ENCODE data around the gene ZNF142. TPM values are rescaled to one million over a fixed set of nuclear protein-coding genes. Genes with fewer than 3 reads are reported as not detected.

The ZNF142 gene
- total RNA-seq, 1 experiment from 2014 or later, result 31.3 TPM

- intact Hi-C loops (cut with micrococcal nuclease; ENCODE audit: unreplicated experiment) (no loop called here), in situ Hi-C loops (cut with HindIII; ENCODE audit: low pct_unique_long_range_greater_than_20kb, low sequenced_read_pairs) (no loop called here)
- DNase-seq (ENCODE audit: low read depth, low spot score) (peak; percentile 47), ATAC-seq (peak; percentile 99)
- BruUV-seq (replicated peaks), result no TSS peak
- Histone ChIP-seq H3K9me3 (ENCODE audit: control insufficient read depth, insufficient read depth, low read depth, low read length) (no peaks in the 10 kb centered on the region), H3K4me3 (ENCODE audit: low read depth in 2 of 2, low read length in 2 of 2) (peak within 1 kb of the TSS; percentile 92 to 97), H3K27ac (ENCODE audit: low read length) (peak within 1 kb of the TSS; percentile 86), H3K27me3 (ENCODE audit: control insufficient read depth, insufficient read depth, low read length) (no peaks in the 10 kb centered on the region), H3K4me1 (ENCODE audit: control insufficient read depth, insufficient read depth, low read length) (peaks cover 5% of the 10 kb centered on the region; the same call in 1 of the 2 replicates), H3K36me3 (ENCODE audit: control insufficient read depth, insufficient read depth, low read length) (peaks cover 3% of the 10 kb centered on the region)
- ChIA-PET POLR2A (interaction anchor here (0.5 to 1.1 kb wide), 4 partner anchors 12 to 74 kb away, joined by 3 to 18 read pairs (median 4); partner anchors contain the start of genes BCS1L and ZNF142), CTCF (interaction anchor here (0.8 kb wide), 1 partner anchor 13 kb away, joined by 4 read pairs; the partner anchor contains the start of genes BCS1L and ZNF142)
- TF ChIP-seq REST (IDR thresholded peaks at IDR 0.05; ENCODE audit: insufficient read depth in 1 of 2, low read depth in 2 of 2, low read length in 1 of 2), result no peak
- peak; percentile 95 for TF ChIP-seq POLR2AphosphoS5 (IDR thresholded peaks at IDR 0.05; ENCODE audit: low read depth, low read length)
- TF ChIP-seq TCF7L2 (IDR thresholded peaks at IDR 0.05; ENCODE audit: low read depth, low read length), result no peak
- peak; percentile 84 for TF ChIP-seq SIN3A (IDR thresholded peaks at IDR 0.05; ENCODE audit: borderline replicate concordance, insufficient read depth, low read depth, low read length)
- TF ChIP-seq CTCF (IDR thresholded peaks at IDR 0.05), result no peak
Measured at GRCh38 chr2:218671654-218672566, 12.5 kb upstream of the ZNF142 start, which contains the start of the genes RNF25 and STK36. Gene RNF25, minus strand, starts transcription at chr2:218672002. Its CDS starts 32 bp downstream, at chr2:218671970. Gene STK36, plus strand, starts transcription at chr2:218672086. Its CDS starts 744 bp downstream, at chr2:218672830.

GRCh38 chr2:218671097-218671653 is 11.8 kb upstream of the ZNF142 start:
- Histone ChIP-seq H3K27me3 (ENCODE audit: control insufficient read depth, insufficient read depth, low read length) (no peaks in the 10 kb centered on the region), H3K4me1 (ENCODE audit: control insufficient read depth, insufficient read depth, low read length) (peaks cover 5% of the 10 kb centered on the region; the same call in 1 of the 2 replicates), H3K27ac (ENCODE audit: low read length) (peak overlapping the region; percentile 86), H3K9me3 (ENCODE audit: control insufficient read depth, insufficient read depth, low read depth, low read length) (no peaks in the 10 kb centered on the region), H3K36me3 (ENCODE audit: control insufficient read depth, insufficient read depth, low read length) (peaks cover 6% of the 10 kb centered on the region), H3K4me3 (ENCODE audit: low read depth in 2 of 2, low read length in 2 of 2) (peak overlapping the region; percentile 92 to 97)
- ChIA-PET POLR2A (interaction anchor here (0.5 to 1.1 kb wide), 3 partner anchors 12 to 16 kb away, joined by 3 to 18 read pairs (median 4); partner anchors contain the start of genes BCS1L and ZNF142), CTCF (interaction anchor here (0.8 kb wide), 1 partner anchor 12 kb away, joined by 4 read pairs; the partner anchor contains the start of genes BCS1L and ZNF142)
- TF ChIP-seq CTCF (IDR thresholded peaks at IDR 0.05) (no peak), TCF7L2 (IDR thresholded peaks at IDR 0.05; ENCODE audit: low read depth, low read length) (no peak), POLR2AphosphoS5 (IDR thresholded peaks at IDR 0.05; ENCODE audit: low read depth, low read length) (no peak), REST (IDR thresholded peaks at IDR 0.05; ENCODE audit: insufficient read depth in 1 of 2, low read depth in 2 of 2, low read length in 1 of 2) (no peak), SIN3A (IDR thresholded peaks at IDR 0.05; ENCODE audit: borderline replicate concordance, insufficient read depth, low read depth, low read length) (no peak)
- in situ Hi-C loops (cut with HindIII; ENCODE audit: low pct_unique_long_range_greater_than_20kb, low sequenced_read_pairs) (no loop called here), intact Hi-C loops (cut with micrococcal nuclease; ENCODE audit: unreplicated experiment) (no loop called here)
- no peak for DNase-seq (ENCODE audit: low read depth, low spot score)
- peak; percentile 35 for ATAC-seq
- BruUV-seq (replicated peaks), result TSS peak; percentile 94

All from Panc1 (cell line).